Measurements from ENCODE around the gene ATOH1.

DNA sequence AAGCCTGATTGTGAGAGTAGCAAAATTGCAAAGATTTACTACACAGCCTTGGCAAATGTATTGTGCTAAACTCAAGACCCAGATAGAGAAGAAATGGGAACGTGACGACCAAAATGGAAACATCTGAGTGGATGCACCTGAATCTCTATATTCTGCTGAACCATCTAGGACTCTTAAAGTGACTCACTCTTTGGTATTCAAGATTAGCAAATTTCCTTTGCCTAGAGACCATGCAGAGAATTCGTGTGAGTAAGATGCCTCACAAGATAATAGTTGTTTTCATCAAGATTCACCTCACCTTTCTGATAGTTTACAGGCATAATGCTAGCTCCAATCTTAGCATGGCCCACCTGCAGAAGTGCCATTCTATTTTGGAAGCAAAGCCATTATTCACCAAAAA, 14.4 kb upstream of the ATOH1 start:
- TF ChIP-seq SP1 (IDR thresholded peaks at IDR 0.05) (no peak), BHLHE40 (IDR thresholded peaks at IDR 0.05; ENCODE audit: borderline replicate concordance) (no peak)
